Effector CD8-positive, alpha-beta T cell (primary cell): ENCODE results near the gene COA4.
"Not testable (repeated sequence)": the region's sequence is repeated elsewhere in the genome, so short reads cannot be mapped to it uniquely, and the experiment has no call there.

Experiments
- DNase-seq: peaks from one replicate; lab custom pipeline; 2025; lab: John Stamatoyannopoulos, UW
- total RNA-seq, 4 experiments: gene quantifications; one replicate each; lab custom pipeline; 2026; lab: John Stamatoyannopoulos, UW

COA4 gene
- 23.8 to 54.1 (median 24.7) reads per million in 4 experiments for total RNA-seq

- DNase-seq = peak; percentile 91
These were observed at the start of gene COA4, which contains the start of gene PAAF1 for GRCh38 chr11:73876424-73877310. Gene COA4 (minus strand): TSS chr11:73876846. CDS start chr11:73873378, 3,468 bp downstream. Gene PAAF1 (plus strand): TSS chr11:73876999. CDS start chr11:73877022, 23 bp downstream.

- no peak for DNase-seq
These were observed 44.5 kb upstream of the COA4 start for GRCh38 chr11:73921180-73921579.

- DNase-seq = no peak
These were observed 39.8 kb upstream of the COA4 start for GRCh38 chr11:73916435-73916834.

- no peak for DNase-seq
These were observed 37.6 kb upstream of the COA4 start for GRCh38 chr11:73914284-73914683.

DNA sequence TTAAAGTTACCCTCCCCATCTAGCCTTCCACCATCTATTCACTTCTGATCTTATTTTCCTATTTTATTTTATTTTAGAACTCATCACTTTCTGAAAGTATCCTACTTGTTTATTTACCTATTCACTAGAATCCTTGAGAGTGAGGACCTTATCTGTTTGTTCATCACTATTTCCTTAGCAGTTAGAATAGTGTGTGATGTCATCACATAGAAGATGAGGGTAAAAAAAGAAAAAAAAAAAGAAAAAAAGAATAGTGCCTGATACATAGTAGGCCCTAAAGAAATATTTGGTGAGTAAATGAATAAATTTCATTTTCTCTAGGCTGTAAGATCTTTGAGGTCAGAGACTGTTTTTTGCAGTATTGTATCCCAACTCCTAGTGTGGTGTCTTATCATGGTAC is 36.8 kb upstream of the COA4 start:
- no peak for DNase-seq

DNA sequence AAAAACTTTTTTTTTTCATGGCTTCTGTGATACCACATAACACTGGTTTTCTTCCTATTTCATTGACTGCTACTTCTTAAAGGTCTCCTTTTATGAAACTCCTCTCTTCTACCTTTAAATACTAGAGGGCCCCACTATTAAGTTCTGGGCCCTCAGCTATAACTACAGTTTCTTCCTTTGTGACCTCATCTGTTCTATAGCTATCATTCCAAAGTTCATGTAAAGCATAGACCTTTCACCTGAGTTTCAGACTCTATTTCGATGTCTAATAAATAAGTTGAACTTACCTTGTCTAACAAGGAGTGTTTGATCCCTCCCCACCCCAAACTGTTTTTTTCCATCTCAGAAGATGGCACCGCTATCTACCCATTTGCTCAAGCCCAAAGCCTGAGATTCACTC is 35.4 kb upstream of the COA4 start:
- no peak for DNase-seq

GRCh38 chr11:73907191-73907590 is 30.5 kb upstream of the COA4 start:
- no peak for DNase-seq

DNA sequence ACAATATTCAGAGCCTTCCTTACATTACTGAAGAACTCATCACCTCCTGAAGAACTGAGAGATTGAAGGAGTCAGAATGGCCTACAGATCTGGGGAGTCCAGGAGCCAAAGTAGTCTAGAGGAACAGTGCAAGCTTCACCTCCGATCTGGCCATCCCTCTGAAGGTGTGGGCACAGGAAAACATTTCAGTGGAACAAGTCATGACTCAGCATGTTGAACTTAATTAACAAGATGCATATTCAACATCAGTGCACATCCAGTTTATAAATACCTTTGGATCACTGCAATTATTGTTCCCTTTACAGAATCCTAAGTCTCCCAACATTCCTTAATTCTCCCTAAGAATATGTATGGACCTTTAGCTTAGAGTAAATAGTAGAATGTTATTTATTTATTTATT is 25.7 kb upstream of the COA4 start:
- DNase-seq = no peak

DNA sequence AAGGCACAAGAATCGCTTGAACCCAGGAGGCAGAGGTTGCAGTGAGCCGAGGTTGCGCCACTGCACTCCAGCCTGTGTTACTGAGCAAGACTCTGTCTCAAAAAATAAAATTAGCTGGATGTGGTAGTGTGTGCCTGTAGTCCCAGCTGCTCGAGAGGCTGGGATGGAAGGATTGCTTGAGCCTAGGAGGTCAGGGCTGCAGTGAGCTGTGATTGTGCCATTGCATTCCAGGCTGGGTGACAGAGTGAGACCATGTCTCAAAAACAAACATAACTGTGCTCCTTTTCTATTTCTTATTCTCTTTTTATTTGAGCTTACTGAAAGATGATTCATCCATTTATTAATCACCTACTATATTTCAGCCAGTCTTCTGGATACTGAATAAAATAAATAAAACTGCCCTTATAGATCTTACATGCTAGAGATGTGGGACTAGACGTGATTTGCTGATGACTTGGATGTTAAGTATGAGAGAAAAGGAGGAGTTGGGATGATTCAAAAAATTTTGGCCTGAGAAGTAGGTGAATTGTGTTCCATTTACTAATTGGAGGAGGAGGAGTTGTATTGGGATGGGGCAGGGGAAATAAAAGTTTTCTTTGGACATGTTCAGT is 18.2 kb upstream of the COA4 start:
- no peak for DNase-seq

- no peak for DNase-seq
These were observed 16.4 kb upstream of the COA4 start for GRCh38 chr11:73893041-73893440.

- DNase-seq = no peak
These were observed 12.9 kb upstream of the COA4 start for GRCh38 chr11:73889536-73889935.

DNA sequence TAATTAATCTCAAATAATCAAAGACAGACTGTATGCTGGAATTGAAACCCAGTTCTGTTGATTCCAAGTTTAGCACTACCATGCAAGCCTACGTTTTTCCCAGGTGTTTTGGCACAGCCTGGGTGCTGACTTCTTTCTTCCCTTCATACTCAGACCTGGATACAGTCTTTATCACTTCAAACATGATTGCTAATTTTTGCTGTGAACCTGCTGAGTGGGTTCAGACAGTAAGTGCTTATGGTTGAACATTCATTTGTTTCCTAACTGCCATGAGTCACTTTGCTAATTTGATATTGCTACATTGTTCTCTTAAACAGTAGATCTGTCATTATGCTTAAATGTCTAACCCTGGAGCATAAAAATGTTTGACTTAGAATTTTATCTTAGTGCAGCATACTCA is 12.4 kb upstream of the COA4 start:
- no peak for DNase-seq

- DNase-seq = no peak
These were observed 11.6 kb upstream of the COA4 start for GRCh38 chr11:73888244-73888643.

GRCh38 chr11:73883856-73884255 is 7.2 kb upstream of the COA4 start:
- no peak for DNase-seq

- DNase-seq = not testable (repeated sequence)
These were observed 3.8 kb upstream of the COA4 start for GRCh38 chr11:73880449-73880848.

DNA sequence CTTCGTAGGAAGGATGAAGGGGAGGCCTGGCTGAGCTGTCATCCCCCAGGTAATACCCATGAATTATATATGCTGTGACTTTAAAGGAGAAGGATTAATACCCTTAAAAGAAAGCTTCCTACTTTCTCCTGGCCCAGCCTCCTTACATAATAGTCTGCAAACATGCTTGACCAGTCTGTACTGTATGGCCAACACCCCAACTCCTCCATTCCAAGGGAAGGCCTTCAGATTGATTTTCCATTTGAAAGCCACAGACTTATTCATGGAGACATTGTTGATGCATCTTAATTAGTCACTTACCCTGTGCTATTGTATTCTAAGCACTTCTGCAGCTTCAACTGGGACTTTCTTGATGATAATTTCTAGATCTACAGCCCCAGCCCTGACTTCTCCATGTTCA is 2.1 kb upstream of the COA4 start:
- DNase-seq = no peak

GRCh38 chr11:73875840-73876239 is 806 bp downstream of the COA4 start:
- no peak for DNase-seq

DNA sequence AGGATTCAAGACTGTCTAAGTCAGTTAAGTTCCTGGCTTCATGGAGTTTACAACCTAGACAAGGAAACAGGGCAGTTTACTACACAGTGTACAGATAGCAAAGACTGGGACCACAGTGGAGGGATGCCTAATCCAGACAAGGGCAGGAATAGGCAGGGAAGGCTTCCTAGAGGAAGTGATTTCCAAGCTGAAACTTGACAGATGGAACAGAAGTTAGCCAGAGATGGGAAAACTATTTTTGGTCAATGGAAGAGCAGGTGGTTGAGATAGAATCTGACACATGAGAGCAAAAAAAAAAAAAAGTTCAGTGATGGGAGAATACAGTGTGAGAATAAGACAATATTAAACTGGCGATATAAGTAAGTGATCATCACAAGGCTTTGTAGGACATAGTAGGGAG is 1.3 kb downstream of the COA4 start:
- no peak for DNase-seq

- DNase-seq = no peak
These were observed 3.8 kb downstream of the COA4 start for GRCh38 chr11:73872749-73873357.

DNA sequence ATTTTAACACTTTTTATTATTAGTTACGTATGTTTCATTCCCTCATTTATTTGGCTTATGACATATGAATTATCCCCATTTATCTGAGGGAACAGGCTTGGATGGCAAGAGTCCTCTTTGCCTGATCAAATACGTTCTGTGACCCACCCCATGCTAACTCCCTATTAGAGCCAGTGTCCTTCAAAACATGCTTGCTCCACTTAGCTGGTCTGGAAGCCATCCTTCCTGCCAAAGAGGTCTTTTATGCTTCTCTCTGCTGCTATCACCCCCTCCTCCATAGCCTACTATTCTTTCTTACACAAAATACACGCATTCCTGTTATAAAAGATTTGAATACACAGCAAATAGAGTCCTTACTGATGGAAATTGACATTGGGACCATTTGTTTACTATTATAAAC is 6.4 kb downstream of the COA4 start:
- no peak for DNase-seq

DNA sequence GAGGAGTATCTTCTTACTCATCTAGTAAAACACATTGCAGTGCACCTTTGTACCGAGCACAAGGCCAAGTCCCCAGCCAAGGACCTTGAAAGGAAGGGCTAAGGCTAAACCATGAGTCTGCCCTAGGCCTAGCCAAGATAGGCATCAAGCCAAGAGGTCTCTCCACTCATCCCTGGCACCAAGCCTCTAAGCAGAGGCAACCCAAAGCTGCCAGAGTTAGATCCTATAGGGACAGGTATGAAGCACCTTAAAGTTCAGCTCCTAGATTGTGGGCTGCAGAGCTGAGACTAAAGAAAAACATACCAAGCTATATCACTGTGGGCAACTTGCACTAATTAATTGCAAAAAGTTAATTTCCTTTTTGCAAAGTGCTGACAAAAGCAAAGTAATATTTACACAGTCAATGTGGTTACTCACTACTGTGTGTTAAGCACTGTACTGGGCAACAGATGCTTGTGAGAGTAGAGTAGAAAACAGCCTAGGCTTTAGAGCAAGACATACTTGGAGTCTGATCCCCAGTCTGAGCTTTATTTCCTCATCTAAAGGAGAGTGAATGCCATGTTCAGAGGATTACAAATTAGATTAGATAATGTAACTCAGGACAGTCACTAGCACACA is 7.2 kb downstream of the COA4 start:
- DNase-seq = no peak

GRCh38 chr11:73866586-73866996 is 10.1 kb downstream of the COA4 start:
- DNase-seq = no peak
